HuH-7 (cell line): ENCODE data around the gene SIT1.
A peak's percentile ranks its signal among the peaks of the same experiment; 100 is the strongest.

ENCODE experiments used
- DNase-seq: peaks from one replicate; pipeline ENCODE4 v3.0.0; 2011; ENCODE audit warnings: low spot score

Gene SIT1

DNA sequence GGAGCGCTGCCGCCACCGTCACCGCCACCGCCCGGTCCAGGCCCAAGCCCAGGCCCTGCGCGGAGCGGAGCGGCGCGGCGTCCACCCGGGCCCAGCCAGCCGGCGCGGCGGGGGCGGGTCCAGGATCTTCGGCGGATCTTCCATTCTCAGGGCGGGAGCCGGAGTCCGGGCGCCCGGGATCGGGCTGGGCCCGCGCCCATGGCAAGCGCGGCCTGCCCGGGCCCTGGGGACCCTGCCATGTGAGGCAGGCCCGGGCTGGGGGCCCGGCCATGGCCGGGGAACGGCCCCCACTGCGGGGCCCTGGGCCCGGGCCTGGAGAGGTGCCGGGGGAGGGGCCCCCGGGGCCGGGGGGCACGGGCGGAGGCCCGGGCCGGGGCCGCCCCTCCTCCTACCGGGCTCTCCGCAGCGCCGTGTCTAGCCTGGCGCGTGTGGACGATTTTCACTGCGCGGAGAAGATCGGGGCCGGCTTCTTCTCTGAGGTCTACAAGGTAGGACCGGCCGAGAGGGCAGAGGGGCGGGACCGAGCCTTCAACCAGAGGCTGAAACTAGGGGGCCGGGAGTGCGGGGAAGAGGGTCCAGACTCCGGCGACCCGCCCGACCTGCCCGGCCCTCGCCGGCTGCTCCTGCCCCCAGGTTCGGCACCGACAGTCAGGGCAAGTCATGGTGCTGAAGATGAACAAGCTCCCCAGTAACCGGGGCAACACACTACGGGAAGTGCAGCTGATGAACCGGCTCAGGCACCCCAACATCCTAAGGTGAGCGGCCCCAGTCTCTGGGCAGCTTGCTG is 45.2 kb downstream of the SIT1 start:
- DNase-seq: peak; percentile 66

DNA sequence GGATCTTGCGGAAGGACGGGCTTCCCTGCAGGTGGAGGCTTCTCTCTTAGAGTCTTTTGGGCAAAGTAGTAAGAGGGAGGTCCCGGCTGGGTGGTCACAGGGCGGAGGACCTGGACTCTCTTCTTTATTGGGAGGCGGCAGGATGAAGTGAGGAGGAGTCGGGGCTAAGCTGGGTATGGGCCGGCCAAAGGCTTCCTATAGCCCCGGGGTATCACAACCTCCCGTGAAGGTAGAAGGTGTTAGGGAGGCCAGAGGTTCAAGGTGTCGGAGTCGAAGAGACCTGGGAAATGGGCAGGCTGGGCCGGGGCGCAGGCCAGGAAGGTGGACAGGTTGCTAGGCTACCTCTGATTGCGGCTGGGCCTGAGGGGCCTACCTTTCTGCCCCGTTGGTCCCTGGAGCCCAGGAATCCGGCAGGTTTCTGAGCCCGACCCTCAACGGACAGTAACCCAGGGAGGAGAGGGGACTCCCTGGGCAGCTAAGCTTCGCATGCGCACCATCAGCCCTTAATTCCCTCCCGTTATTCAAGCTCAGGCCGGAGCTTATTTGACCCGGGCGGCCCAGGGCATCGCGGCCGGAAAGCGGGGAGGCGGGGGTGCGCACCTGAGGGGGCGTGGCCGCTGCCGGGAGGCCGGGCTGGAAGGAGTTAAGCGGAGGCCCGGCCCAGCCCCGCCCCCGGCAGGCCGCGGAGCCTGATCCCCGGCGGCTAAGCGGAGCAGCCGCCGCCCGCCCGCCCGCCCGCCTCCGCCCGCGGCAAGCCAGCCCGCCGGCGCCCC is 46.0 kb downstream of the SIT1 start, which contains the start of gene TESK1:
Gene TESK1, plus strand, starts transcription at position 685 of the 773 bp plus-strand sequence. CDS start 358 bp downstream, outside the sequence.
- peak; percentile 90 for DNase-seq

DNA sequence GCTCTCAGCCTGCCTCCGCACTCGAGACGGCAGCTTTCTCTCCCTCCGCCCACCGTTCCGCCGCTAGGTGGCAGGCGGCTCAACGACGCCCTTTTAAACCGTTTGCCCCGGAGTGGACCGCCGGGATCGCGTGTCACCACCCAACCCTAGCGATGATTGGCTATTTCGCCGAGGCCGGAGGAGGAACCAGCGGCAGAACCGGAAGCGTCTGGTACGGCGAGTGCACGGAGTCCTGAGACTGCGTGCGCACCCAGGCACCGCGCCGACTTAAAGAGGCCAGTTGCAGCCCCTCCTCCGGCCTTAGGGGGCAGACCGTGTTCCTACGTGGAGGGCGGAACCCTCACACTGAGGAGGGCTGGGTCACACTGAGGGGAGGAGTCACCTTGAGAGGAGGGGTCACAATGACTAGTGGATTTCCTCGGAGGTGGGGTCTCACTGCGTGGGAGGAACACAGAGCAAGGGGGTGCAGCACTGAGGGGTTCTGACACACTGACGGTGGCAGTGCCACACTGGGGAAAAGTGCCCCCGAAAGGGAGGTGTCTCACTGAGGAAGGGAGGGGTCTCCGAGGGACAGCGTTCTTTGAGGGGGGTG is 46.6 kb downstream of the SIT1 start:
- peak; percentile 98 for DNase-seq

GRCh38 chr9:35603506-35603985 is 47.2 kb downstream of the SIT1 start:
- DNase-seq: no peak

- DNase-seq: no peak
Measured at GRCh38 chr9:35599763-35600604, 50.7 kb downstream of the SIT1 start.
